T-helper 1 cell treated with Interleukin-12 subunit alpha and Interleukin-12 subunit beta and Interleukin-4 antibody, amounts not matched to agents 30 μg/mL and 1 μg/mL, for 36 hours (primary cell): Measurements from ENCODE around the gene EMILIN2.

ENCODE experiments used
- H3K27ac Mint-ChIP-seq: one replicate; pipeline ENCODE4 v1.8.0; 2021; ENCODE audit warnings: mild to moderate bottlenecking, mixed read lengths
- H3K27me3 Mint-ChIP-seq: one replicate; pipeline ENCODE4 v1.8.0; 2021; ENCODE audit warnings: low read depth, mixed read lengths
- H3K36me3 Mint-ChIP-seq: one replicate; pipeline ENCODE4 v1.8.0; 2021; ENCODE audit warnings: low read depth, mixed read lengths
- H3K4me1 Mint-ChIP-seq: one replicate; pipeline ENCODE4 v1.8.0; 2021; ENCODE audit warnings: low read depth, mixed read lengths
- H3K4me3 Mint-ChIP-seq: one replicate; pipeline ENCODE4 v1.8.0; 2021; ENCODE audit warnings: mild to moderate bottlenecking, moderate library complexity, mixed read lengths
- H3K9me3 Mint-ChIP-seq: one replicate; pipeline ENCODE4 v1.8.0; 2021; ENCODE audit warnings: mixed read lengths

The EMILIN2 gene

DNA sequence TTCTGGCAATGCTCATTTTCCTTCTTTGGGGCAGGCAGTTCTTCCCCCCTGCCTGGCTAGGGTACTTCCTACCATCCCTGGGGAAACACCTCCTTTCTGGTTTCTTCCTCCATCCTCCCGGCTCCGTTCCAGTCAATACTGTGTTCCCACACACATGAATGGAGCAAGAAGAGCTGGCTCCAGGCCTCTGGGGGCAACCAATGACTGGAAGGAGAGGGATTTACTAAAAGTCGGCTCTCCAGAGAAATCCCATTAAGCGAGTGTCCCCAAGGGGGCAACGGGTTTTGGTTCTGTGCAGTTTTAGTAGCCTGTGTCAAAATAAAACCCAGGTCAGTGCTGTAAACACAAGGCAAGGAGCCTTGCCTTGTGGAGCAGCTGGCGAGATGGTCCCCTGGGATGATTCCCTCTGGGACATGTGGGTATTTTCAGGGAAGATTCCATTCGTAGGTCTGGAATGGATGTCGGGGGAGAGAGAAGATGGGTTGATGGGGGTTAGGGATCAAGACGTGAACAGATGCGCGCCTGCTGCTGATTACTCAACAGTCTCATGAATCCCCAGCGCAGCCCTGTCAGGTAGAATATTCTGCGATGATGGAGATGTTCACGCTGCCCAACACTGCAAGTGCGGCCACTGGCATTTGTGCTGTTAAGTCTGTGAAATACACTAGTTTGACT, 32.0 kb downstream of the EMILIN2 start:
- Mint-ChIP-seq H3K27me3 (peaks cover 4% of the 10 kb centered on the region), H3K4me3 (no peak overlapping the region), H3K4me1 (peaks cover 16% of the 10 kb centered on the region), H3K36me3 (no peaks in the 10 kb centered on the region), H3K27ac (no peak overlapping the region), H3K9me3 (no peaks in the 10 kb centered on the region)

- Mint-ChIP-seq H3K9me3 (no peaks in the 10 kb centered on the region), H3K27me3 (no peaks in the 10 kb centered on the region), H3K27ac (no peak overlapping the region), H3K4me3 (no peak overlapping the region), H3K4me1 (peaks cover 18% of the 10 kb centered on the region), H3K36me3 (no peaks in the 10 kb centered on the region)
Observed at GRCh38 chr18:2879889-2880288, 33.1 kb downstream of the EMILIN2 start.

DNA sequence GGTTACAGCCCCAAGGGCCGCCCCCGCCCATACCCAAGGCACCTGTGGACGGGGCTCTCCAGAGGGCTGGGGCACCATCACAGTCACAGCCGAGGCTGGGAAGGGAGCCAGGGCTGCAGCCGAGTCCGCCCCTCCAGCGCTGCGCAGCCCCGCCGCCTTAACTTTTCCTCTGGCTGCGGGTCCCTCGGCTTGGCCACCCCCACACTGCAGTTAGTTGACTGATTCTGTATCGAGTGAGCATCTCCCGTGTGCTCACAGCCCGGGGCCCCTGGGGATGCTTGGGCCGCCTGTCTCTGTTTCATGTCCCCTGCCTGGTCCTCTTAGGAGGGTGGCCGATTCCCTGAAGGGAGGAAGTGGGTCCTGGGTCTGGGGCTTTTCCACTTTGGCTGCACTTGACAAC, 33.7 kb downstream of the EMILIN2 start:
- Mint-ChIP-seq H3K27me3 (no peaks in the 10 kb centered on the region), H3K27ac (no peak overlapping the region), H3K4me3 (no peak overlapping the region), H3K9me3 (no peaks in the 10 kb centered on the region), H3K4me1 (peaks cover 22% of the 10 kb centered on the region), H3K36me3 (no peaks in the 10 kb centered on the region)

- peaks cover 22% of the 10 kb centered on the region for H3K4me1 Mint-ChIP-seq
- no peaks in the 10 kb centered on the region for H3K27me3 Mint-ChIP-seq
- H3K9me3 Mint-ChIP-seq = peaks cover under 1% of the 10 kb centered on the region
- peak overlapping the region; percentile 23 for H3K4me3 Mint-ChIP-seq
- H3K27ac Mint-ChIP-seq = peak overlapping the region; percentile 62
- H3K36me3 Mint-ChIP-seq = no peaks in the 10 kb centered on the region
Observed at GRCh38 chr18:2881088-2881839, 34.5 kb downstream of the EMILIN2 start.

- H3K36me3 Mint-ChIP-seq = no peaks in the 10 kb centered on the region
- peaks cover 22% of the 10 kb centered on the region for H3K4me1 Mint-ChIP-seq
- H3K27me3 Mint-ChIP-seq = no peaks in the 10 kb centered on the region
- peak overlapping the region; percentile 23 for H3K4me3 Mint-ChIP-seq
- H3K9me3 Mint-ChIP-seq = peaks cover 6% of the 10 kb centered on the region
- H3K27ac Mint-ChIP-seq = peak overlapping the region; percentile 62
Observed at GRCh38 chr18:2881840-2882195, 35.0 kb downstream of the EMILIN2 start.

- Mint-ChIP-seq H3K36me3 (no peaks in the 10 kb centered on the region), H3K4me3 (no peak overlapping the region), H3K27ac (peak overlapping the region; percentile 9)
Observed at GRCh38 chr18:2882201-2882600, 35.4 kb downstream of the EMILIN2 start.

GRCh38 chr18:2883076-2883735, 36.4 kb downstream of the EMILIN2 start:
- peaks cover 5% of the 10 kb centered on the region for H3K36me3 Mint-ChIP-seq

More at GRCh38 chr18:2882201-2882600, 35.4 kb downstream of the EMILIN2 start:
- H3K4me1 Mint-ChIP-seq = peaks cover 22% of the 10 kb centered on the region
- H3K9me3 Mint-ChIP-seq = peaks cover 8% of the 10 kb centered on the region
- H3K27me3 Mint-ChIP-seq = no peaks in the 10 kb centered on the region

GRCh38 chr18:2884706-2885285, 38.0 kb downstream of the EMILIN2 start:
- H3K27me3 Mint-ChIP-seq = no peaks in the 10 kb centered on the region
- no peak overlapping the region for H3K4me3 Mint-ChIP-seq
- H3K4me1 Mint-ChIP-seq = peaks cover 24% of the 10 kb centered on the region
- peaks cover 19% of the 10 kb centered on the region for H3K9me3 Mint-ChIP-seq
- H3K36me3 Mint-ChIP-seq = peaks cover 6% of the 10 kb centered on the region
- H3K27ac Mint-ChIP-seq = no peak overlapping the region

More at GRCh38 chr18:2883076-2883735, 36.4 kb downstream of the EMILIN2 start:
- no peaks in the 10 kb centered on the region for H3K27me3 Mint-ChIP-seq
- peaks cover 14% of the 10 kb centered on the region for H3K9me3 Mint-ChIP-seq
- peak overlapping the region; percentile 49 for H3K4me3 Mint-ChIP-seq
- peak overlapping the region; percentile 92 for H3K27ac Mint-ChIP-seq
- peaks cover 22% of the 10 kb centered on the region for H3K4me1 Mint-ChIP-seq

GRCh38 chr18:2887470-2887869, 40.7 kb downstream of the EMILIN2 start:
- Mint-ChIP-seq H3K27ac (no peak overlapping the region), H3K9me3 (peaks cover 19% of the 10 kb centered on the region), H3K4me3 (no peak overlapping the region), H3K4me1 (peaks cover 45% of the 10 kb centered on the region), H3K36me3 (peaks cover 6% of the 10 kb centered on the region), H3K27me3 (no peaks in the 10 kb centered on the region)

GRCh38 chr18:2889761-2890192, 43.0 kb downstream of the EMILIN2 start:
- peak overlapping the region; percentile 7 for H3K27ac Mint-ChIP-seq
- H3K4me1 Mint-ChIP-seq = peaks cover 37% of the 10 kb centered on the region
- peak overlapping the region; percentile 36 for H3K4me3 Mint-ChIP-seq
- H3K27me3 Mint-ChIP-seq = no peaks in the 10 kb centered on the region
- H3K9me3 Mint-ChIP-seq = peaks cover 19% of the 10 kb centered on the region
- H3K36me3 Mint-ChIP-seq = peaks cover 10% of the 10 kb centered on the region

DNA sequence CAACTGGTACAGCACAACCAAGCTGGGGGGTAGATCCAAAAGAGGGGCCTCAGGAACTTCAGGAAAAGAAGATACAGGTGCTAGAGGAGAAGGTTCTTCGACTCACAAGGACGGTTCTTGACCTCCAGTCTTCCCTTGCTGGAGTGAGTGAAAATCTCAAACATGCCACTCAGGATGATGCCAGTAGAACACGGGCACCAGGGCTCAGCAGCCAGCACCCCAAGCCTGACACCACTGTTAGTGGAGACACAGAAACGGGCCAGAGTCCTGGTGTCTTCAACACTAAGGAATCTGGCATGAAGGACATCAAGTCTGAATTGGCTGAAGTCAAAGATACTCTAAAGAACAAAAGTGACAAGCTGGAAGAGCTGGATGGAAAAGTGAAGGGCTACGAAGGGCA, 43.8 kb downstream of the EMILIN2 start:
- H3K9me3 Mint-ChIP-seq = peaks cover 24% of the 10 kb centered on the region
- H3K27ac Mint-ChIP-seq = no peak overlapping the region
- peaks cover 14% of the 10 kb centered on the region for H3K36me3 Mint-ChIP-seq
- no peaks in the 10 kb centered on the region for H3K27me3 Mint-ChIP-seq
- no peak overlapping the region for H3K4me3 Mint-ChIP-seq
- peaks cover 32% of the 10 kb centered on the region for H3K4me1 Mint-ChIP-seq

DNA sequence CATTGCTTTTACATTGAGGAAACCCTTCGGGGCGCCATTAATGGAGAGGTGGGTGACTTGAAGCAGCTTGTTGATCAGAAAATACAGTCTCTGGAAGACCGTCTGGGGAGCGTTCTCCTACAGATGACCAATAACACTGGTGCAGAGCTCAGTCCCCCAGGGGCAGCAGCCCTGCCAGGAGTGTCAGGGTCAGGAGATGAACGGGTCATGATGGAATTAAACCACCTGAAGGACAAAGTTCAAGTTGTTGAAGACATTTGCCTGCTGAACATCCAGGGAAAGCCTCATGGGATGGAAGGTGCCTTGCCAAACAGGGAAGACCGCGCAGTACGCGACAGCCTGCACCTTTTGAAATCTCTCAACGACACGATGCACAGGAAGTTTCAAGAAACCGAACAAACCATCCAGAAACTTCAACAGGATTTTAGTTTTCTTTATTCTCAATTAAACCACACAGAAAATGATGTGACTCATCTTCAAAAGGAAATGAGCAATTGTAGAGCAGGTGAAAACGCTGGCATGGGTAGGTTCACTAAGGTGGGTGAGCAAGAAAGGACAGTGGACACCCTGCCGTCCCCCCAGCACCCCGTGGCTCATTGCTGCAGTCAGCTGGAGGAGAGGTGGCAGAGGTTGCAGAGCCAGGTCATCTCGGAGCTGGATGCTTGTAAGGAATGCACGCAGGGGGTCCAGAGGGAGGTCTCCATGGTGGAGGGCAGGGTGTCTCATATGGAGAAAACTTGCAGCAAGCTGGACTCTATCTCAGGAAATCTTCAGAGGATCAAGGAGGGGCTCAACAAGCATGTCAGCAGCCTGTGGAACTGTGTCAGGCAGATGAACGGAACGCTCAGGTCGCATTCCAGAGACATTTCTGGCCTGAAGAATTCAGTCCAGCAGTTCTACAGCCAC, 45.0 kb downstream of the EMILIN2 start:
- Mint-ChIP-seq H3K4me3 (peak overlapping the region; percentile 25), H3K36me3 (peaks cover 14% of the 10 kb centered on the region), H3K27ac (peak overlapping the region; percentile 58), H3K9me3 (peaks cover 18% of the 10 kb centered on the region), H3K27me3 (no peaks in the 10 kb centered on the region), H3K4me1 (peaks cover 32% of the 10 kb centered on the region)

DNA sequence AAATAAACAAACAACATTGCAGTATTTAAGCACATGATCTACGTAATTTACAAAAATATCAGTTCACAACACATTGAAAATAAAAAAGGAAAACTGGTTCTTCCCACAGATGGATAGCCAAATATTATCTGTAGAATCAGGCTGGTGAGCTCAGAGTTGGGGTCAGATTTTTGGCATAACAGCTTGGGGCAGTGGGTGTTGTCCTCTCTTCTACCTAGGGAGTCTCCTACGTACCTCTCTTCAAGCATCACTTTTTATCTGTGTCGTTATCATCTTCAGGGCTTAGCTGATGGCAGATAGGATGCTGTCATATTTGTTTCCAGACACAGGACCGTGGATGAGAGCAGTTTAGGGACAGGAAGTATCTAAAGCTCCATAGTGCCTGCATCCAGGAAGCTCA, 46.2 kb downstream of the EMILIN2 start:
- H3K27me3 Mint-ChIP-seq = no peaks in the 10 kb centered on the region
- H3K36me3 Mint-ChIP-seq = peaks cover 10% of the 10 kb centered on the region
- peaks cover 11% of the 10 kb centered on the region for H3K9me3 Mint-ChIP-seq
- no peak overlapping the region for H3K4me3 Mint-ChIP-seq
- H3K4me1 Mint-ChIP-seq = peaks cover 32% of the 10 kb centered on the region
- no peak overlapping the region for H3K27ac Mint-ChIP-seq

- peaks cover 8% of the 10 kb centered on the region for H3K9me3 Mint-ChIP-seq
- H3K27me3 Mint-ChIP-seq = no peaks in the 10 kb centered on the region
- H3K27ac Mint-ChIP-seq = no peak overlapping the region
- H3K4me3 Mint-ChIP-seq = no peak overlapping the region
- H3K36me3 Mint-ChIP-seq = peaks cover 8% of the 10 kb centered on the region
- peaks cover 34% of the 10 kb centered on the region for H3K4me1 Mint-ChIP-seq
Observed at GRCh38 chr18:2893676-2894075, 46.9 kb downstream of the EMILIN2 start.
